WTC11 (cell line): ENCODE data around the gene APOBEC3B. TPM values are rescaled to one million over a fixed set of nuclear protein-coding genes. Genes with fewer than 3 reads are reported as not detected.

Experiments
- ATAC-seq: fragments of 200-7000 bp; cut with Tn5 transposase; 2 replicates; pipeline ENCODE4 v1.10.0; 2021; ENCODE audit warnings: mild to moderate bottlenecking, moderate library complexity
- CTCF ChIA-PET: fragments of 300-600 bp; sonication (Branson Sonifier 250); formaldehyde crosslinking; loops from one replicate; lab custom pipeline; 2021; ENCODE audit warnings: antibody characterized with exemption; lab: Charles Lee
- POLR2A ChIA-PET: fragments of 350-600 bp; sonication (Branson Sonifier 250); formaldehyde crosslinking; loops from one replicate; lab custom pipeline; 2021; ENCODE audit warnings: antibody characterized with exemption; lab: Charles Lee
- DNase-seq: peaks from one replicate; pipeline ENCODE4 v3.0.0; 2021; ENCODE audit warnings: low spot score
- H3K27ac Mint-ChIP-seq: 2 replicates; pipeline ENCODE4 v1.8.0; 2021; ENCODE audit warnings: mixed read lengths
- H3K27me3 Mint-ChIP-seq: 2 replicates; pipeline ENCODE4 v1.8.0; 2021; ENCODE audit warnings: low read depth, mild to moderate bottlenecking, moderate library complexity, mixed read lengths
- H3K36me3 Mint-ChIP-seq: 2 replicates; pipeline ENCODE4 v1.8.0; 2021; ENCODE audit warnings: mixed read lengths
- H3K4me1 Mint-ChIP-seq: 2 replicates; pipeline ENCODE4 v1.8.0; 2022; ENCODE audit warnings: mixed read lengths
- H3K4me3 Mint-ChIP-seq: 2 replicates; pipeline ENCODE4 v1.8.0; 2021; ENCODE audit warnings: mild to moderate bottlenecking, moderate library complexity, mixed read lengths
- H3K9me3 Mint-ChIP-seq: 2 replicates; pipeline ENCODE4 v1.8.0; 2021; ENCODE audit warnings: mixed read lengths
- ETV6 ChIP-seq: sonication (generic); formaldehyde crosslinking; IDR thresholded peaks from 2 replicates; pipeline ENCODE4 v1.8.1; 2022; ENCODE audit warnings: mild to moderate bottlenecking, missing genetic modification reagents
- FOXK1 ChIP-seq: sonication (generic); formaldehyde crosslinking; IDR thresholded peaks from 2 replicates; pipeline ENCODE4 v1.8.0; 2022; ENCODE audit warnings: mild to moderate bottlenecking, moderate library complexity, missing genetic modification reagents
- GABPB1 ChIP-seq: sonication (generic); formaldehyde crosslinking; IDR thresholded peaks from 2 replicates; pipeline ENCODE4 v1.8.1; 2023; ENCODE audit warnings: mild to moderate bottlenecking, missing genetic modification reagents
- IRF2 ChIP-seq: sonication (generic); formaldehyde crosslinking; IDR thresholded peaks from 2 replicates; pipeline ENCODE4 v1.8.0; 2022; ENCODE audit warnings: low read depth, missing genetic modification reagents, borderline replicate concordance
- KAT7 ChIP-seq: sonication (generic); formaldehyde crosslinking; IDR thresholded peaks from 2 replicates; pipeline ENCODE4 v1.8.1; 2023; ENCODE audit warnings: missing genetic modification reagents, mild to moderate bottlenecking, borderline replicate concordance
- NFATC4 ChIP-seq: fragments of 250-450 bp; sonication (Bioruptor Pico); IDR thresholded peaks from 2 replicates; pipeline ENCODE4 v1.9.0; 2021; ENCODE audit warnings: mild to moderate bottlenecking
- NFYB ChIP-seq: sonication (generic); formaldehyde crosslinking; conservative IDR thresholded peaks from 2 replicates; pipeline ENCODE4 v1.8.0; 2022; ENCODE audit warnings: low read depth, missing genetic modification reagents
- SMAD3 ChIP-seq: sonication (generic); formaldehyde crosslinking; IDR thresholded peaks from 2 replicates; pipeline ENCODE4 v1.8.0; 2022; ENCODE audit warnings: missing genetic modification reagents, mild to moderate bottlenecking, borderline replicate concordance
- SMAD4 ChIP-seq: sonication (generic); formaldehyde crosslinking; IDR thresholded peaks from 2 replicates; pipeline ENCODE4 v1.8.0; 2022; ENCODE audit warnings: mild to moderate bottlenecking, missing genetic modification reagents
- SP1 ChIP-seq: sonication (generic); formaldehyde crosslinking; conservative IDR thresholded peaks from 2 replicates; pipeline ENCODE4 v1.8.1; 2022; ENCODE audit warnings: missing genetic modification reagents
- ZNF121 ChIP-seq: sonication (generic); formaldehyde crosslinking; IDR thresholded peaks from 2 replicates; pipeline ENCODE4 v1.8.0; 2023; ENCODE audit warnings: missing genetic modification reagents
- ZNF263 ChIP-seq: sonication (generic); formaldehyde crosslinking; IDR thresholded peaks from 2 replicates; pipeline ENCODE4 v1.8.1; 2022; ENCODE audit warnings: low read depth, mild to moderate bottlenecking, moderate library complexity, missing genetic modification reagents
- total RNA-seq: library from RNA; stranded (reverse); gene quantifications from 3 replicates; pipeline ENCODE4 v1.2.3, GENCODE V29; 2021
- TF ChIP-seq, protein P1 (sequence below): sonication (generic); formaldehyde crosslinking; IDR thresholded peaks from 2 replicates; pipeline ENCODE4 v1.8.0; 2022; ENCODE audit warnings: mild to moderate bottlenecking, missing genetic modification reagents
- TF ChIP-seq, protein P2 (sequence below): sonication (generic); formaldehyde crosslinking; IDR thresholded peaks from 2 replicates; pipeline ENCODE4 v1.8.0; 2022; ENCODE audit warnings: mild to moderate bottlenecking, missing genetic modification reagents
- TF ChIP-seq, protein P3 (sequence below): sonication (generic); formaldehyde crosslinking; IDR thresholded peaks from 2 replicates; pipeline ENCODE4 v1.8.0; 2022; ENCODE audit warnings: missing genetic modification reagents
- TF ChIP-seq, protein P4 (sequence below): fragments of 250-450 bp; sonication (Bioruptor Pico); IDR thresholded peaks from 2 replicates; pipeline ENCODE4 v1.9.0; 2021; ENCODE audit warnings: mild to moderate bottlenecking
- TF ChIP-seq, protein P5 (sequence below): sonication (generic); formaldehyde crosslinking; IDR thresholded peaks from 2 replicates; pipeline ENCODE4 v1.8.1; 2022; ENCODE audit warnings: mild to moderate bottlenecking, missing genetic modification reagents, moderate library complexity, borderline replicate concordance
- TF ChIP-seq, protein P6 (sequence below): sonication (generic); formaldehyde crosslinking; IDR thresholded peaks from 2 replicates; pipeline ENCODE4 v1.8.1; 2023; ENCODE audit warnings: mild to moderate bottlenecking, missing genetic modification reagents, moderate library complexity
- TF ChIP-seq, protein P7 (sequence below): fragments of 250-450 bp; sonication (Bioruptor Pico); IDR thresholded peaks from 2 replicates; pipeline ENCODE4 v1.9.0; 2021; ENCODE audit warnings: mild to moderate bottlenecking, borderline replicate concordance
- TF ChIP-seq, protein P8 (sequence below): fragments of 200-600 bp; IDR thresholded peaks from 2 replicates; pipeline ENCODE4 v1.8.0; 2022; ENCODE audit warnings: antibody characterized with exemption

APOBEC3B gene
- total RNA-seq, 1 experiment from 2014 or later, result 4.0 TPM

DNA sequence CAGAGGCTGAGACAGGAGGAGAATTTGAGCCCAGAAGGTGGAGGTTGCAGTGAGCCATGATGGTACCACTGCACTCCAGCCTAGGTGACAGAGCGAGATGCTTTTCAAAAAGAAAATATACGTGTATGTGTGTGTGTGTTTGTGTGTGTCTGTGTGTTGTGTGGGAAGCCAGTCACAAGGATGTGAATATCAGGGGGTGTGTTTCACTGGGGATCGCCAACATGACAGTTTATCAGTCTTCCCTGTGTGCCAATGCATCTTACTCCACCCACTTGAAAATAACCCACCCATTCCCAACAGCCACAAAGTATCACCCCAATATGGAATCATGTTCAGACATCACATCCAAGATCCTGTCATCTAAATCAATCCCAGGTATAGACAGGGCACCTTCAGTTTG lies 10.4 kb upstream of the APOBEC3B start:
- no peak for ATAC-seq
- POLR2A ChIA-PET, result no interaction called here
- Mint-ChIP-seq H3K4me1 (no peaks in the 10 kb centered on the region), H3K36me3 (no peaks in the 10 kb centered on the region), H3K27ac (no peak overlapping the region), H3K27me3 (no peaks in the 10 kb centered on the region; the same call in 1 of the 2 replicates), H3K4me3 (no peak overlapping the region), H3K9me3 (no peaks in the 10 kb centered on the region)
- TF ChIP-seq NFYB (CRISPR knock-in tag) (no peak), KAT7 (CRISPR knock-in tag) (no peak), ZNF263 (CRISPR knock-in tag) (no peak), FOXK1 (CRISPR knock-in tag) (no peak), IRF2 (CRISPR knock-in tag) (no peak), GABPB1 (no peak), NFATC4 (CRISPR knock-in tag) (no peak), SMAD3 (CRISPR knock-in tag) (no peak), ZNF121 (no peak), SMAD4 (CRISPR knock-in tag) (no peak), SP1 (CRISPR knock-in tag) (no peak), ETV6 (CRISPR knock-in tag) (no peak)
- TF ChIP-seq, protein P1, sequence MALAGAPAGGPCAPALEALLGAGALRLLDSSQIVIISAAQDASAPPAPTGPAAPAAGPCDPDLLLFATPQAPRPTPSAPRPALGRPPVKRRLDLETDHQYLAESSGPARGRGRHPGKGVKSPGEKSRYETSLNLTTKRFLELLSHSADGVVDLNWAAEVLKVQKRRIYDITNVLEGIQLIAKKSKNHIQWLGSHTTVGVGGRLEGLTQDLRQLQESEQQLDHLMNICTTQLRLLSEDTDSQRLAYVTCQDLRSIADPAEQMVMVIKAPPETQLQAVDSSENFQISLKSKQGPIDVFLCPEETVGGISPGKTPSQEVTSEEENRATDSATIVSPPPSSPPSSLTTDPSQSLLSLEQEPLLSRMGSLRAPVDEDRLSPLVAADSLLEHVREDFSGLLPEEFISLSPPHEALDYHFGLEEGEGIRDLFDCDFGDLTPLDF (CRISPR knock-in tag), result no peak
- TF ChIP-seq, protein P2, sequence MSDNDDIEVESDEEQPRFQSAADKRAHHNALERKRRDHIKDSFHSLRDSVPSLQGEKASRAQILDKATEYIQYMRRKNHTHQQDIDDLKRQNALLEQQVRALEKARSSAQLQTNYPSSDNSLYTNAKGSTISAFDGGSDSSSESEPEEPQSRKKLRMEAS (CRISPR knock-in tag), result no peak
- TF ChIP-seq, protein P3, sequence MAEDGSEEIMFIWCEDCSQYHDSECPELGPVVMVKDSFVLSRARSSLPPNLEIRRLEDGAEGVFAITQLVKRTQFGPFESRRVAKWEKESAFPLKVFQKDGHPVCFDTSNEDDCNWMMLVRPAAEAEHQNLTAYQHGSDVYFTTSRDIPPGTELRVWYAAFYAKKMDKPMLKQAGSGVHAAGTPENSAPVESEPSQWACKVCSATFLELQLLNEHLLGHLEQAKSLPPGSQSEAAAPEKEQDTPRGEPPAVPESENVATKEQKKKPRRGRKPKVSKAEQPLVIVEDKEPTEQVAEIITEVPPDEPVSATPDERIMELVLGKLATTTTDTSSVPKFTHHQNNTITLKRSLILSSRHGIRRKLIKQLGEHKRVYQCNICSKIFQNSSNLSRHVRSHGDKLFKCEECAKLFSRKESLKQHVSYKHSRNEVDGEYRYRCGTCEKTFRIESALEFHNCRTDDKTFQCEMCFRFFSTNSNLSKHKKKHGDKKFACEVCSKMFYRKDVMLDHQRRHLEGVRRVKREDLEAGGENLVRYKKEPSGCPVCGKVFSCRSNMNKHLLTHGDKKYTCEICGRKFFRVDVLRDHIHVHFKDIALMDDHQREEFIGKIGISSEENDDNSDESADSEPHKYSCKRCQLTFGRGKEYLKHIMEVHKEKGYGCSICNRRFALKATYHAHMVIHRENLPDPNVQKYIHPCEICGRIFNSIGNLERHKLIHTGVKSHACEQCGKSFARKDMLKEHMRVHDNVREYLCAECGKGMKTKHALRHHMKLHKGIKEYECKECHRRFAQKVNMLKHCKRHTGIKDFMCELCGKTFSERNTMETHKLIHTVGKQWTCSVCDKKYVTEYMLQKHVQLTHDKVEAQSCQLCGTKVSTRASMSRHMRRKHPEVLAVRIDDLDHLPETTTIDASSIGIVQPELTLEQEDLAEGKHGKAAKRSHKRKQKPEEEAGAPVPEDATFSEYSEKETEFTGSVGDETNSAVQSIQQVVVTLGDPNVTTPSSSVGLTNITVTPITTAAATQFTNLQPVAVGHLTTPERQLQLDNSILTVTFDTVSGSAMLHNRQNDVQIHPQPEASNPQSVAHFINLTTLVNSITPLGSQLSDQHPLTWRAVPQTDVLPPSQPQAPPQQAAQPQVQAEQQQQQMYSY (CRISPR knock-in tag), result no peak
- TF ChIP-seq, protein P4, sequence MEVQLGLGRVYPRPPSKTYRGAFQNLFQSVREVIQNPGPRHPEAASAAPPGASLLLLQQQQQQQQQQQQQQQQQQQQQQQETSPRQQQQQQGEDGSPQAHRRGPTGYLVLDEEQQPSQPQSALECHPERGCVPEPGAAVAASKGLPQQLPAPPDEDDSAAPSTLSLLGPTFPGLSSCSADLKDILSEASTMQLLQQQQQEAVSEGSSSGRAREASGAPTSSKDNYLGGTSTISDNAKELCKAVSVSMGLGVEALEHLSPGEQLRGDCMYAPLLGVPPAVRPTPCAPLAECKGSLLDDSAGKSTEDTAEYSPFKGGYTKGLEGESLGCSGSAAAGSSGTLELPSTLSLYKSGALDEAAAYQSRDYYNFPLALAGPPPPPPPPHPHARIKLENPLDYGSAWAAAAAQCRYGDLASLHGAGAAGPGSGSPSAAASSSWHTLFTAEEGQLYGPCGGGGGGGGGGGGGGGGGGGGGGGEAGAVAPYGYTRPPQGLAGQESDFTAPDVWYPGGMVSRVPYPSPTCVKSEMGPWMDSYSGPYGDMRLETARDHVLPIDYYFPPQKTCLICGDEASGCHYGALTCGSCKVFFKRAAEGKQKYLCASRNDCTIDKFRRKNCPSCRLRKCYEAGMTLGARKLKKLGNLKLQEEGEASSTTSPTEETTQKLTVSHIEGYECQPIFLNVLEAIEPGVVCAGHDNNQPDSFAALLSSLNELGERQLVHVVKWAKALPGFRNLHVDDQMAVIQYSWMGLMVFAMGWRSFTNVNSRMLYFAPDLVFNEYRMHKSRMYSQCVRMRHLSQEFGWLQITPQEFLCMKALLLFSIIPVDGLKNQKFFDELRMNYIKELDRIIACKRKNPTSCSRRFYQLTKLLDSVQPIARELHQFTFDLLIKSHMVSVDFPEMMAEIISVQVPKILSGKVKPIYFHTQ (CRISPR knock-in tag), result no peak
- TF ChIP-seq, protein P5, sequence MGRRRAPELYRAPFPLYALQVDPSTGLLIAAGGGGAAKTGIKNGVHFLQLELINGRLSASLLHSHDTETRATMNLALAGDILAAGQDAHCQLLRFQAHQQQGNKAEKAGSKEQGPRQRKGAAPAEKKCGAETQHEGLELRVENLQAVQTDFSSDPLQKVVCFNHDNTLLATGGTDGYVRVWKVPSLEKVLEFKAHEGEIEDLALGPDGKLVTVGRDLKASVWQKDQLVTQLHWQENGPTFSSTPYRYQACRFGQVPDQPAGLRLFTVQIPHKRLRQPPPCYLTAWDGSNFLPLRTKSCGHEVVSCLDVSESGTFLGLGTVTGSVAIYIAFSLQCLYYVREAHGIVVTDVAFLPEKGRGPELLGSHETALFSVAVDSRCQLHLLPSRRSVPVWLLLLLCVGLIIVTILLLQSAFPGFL, result no peak
- TF ChIP-seq, protein P6, sequence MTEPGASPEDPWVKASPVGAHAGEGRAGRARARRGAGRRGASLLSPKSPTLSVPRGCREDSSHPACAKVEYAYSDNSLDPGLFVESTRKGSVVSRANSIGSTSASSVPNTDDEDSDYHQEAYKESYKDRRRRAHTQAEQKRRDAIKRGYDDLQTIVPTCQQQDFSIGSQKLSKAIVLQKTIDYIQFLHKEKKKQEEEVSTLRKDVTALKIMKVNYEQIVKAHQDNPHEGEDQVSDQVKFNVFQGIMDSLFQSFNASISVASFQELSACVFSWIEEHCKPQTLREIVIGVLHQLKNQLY (CRISPR knock-in tag), result no peak
- TF ChIP-seq, protein P7, sequence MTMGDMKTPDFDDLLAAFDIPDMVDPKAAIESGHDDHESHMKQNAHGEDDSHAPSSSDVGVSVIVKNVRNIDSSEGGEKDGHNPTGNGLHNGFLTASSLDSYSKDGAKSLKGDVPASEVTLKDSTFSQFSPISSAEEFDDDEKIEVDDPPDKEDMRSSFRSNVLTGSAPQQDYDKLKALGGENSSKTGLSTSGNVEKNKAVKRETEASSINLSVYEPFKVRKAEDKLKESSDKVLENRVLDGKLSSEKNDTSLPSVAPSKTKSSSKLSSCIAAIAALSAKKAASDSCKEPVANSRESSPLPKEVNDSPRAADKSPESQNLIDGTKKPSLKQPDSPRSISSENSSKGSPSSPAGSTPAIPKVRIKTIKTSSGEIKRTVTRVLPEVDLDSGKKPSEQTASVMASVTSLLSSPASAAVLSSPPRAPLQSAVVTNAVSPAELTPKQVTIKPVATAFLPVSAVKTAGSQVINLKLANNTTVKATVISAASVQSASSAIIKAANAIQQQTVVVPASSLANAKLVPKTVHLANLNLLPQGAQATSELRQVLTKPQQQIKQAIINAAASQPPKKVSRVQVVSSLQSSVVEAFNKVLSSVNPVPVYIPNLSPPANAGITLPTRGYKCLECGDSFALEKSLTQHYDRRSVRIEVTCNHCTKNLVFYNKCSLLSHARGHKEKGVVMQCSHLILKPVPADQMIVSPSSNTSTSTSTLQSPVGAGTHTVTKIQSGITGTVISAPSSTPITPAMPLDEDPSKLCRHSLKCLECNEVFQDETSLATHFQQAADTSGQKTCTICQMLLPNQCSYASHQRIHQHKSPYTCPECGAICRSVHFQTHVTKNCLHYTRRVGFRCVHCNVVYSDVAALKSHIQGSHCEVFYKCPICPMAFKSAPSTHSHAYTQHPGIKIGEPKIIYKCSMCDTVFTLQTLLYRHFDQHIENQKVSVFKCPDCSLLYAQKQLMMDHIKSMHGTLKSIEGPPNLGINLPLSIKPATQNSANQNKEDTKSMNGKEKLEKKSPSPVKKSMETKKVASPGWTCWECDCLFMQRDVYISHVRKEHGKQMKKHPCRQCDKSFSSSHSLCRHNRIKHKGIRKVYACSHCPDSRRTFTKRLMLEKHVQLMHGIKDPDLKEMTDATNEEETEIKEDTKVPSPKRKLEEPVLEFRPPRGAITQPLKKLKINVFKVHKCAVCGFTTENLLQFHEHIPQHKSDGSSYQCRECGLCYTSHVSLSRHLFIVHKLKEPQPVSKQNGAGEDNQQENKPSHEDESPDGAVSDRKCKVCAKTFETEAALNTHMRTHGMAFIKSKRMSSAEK (CRISPR knock-in tag), result no peak
- TF ChIP-seq, protein P8, sequence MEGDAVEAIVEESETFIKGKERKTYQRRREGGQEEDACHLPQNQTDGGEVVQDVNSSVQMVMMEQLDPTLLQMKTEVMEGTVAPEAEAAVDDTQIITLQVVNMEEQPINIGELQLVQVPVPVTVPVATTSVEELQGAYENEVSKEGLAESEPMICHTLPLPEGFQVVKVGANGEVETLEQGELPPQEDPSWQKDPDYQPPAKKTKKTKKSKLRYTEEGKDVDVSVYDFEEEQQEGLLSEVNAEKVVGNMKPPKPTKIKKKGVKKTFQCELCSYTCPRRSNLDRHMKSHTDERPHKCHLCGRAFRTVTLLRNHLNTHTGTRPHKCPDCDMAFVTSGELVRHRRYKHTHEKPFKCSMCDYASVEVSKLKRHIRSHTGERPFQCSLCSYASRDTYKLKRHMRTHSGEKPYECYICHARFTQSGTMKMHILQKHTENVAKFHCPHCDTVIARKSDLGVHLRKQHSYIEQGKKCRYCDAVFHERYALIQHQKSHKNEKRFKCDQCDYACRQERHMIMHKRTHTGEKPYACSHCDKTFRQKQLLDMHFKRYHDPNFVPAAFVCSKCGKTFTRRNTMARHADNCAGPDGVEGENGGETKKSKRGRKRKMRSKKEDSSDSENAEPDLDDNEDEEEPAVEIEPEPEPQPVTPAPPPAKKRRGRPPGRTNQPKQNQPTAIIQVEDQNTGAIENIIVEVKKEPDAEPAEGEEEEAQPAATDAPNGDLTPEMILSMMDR, result no peak
- CTCF ChIA-PET, result interaction anchor here (0.6 kb wide), 1 partner anchor 596 kb away, joined by 4 read pairs; no protein-coding TSS in a partner anchor
- no peak for DNase-seq
